ENCODE measurements around the gene C14orf132.
"Not testable (repeated sequence)": the region's sequence is repeated elsewhere in the genome, so short reads cannot be mapped to it uniquely, and the experiment has no call there.

Gene C14orf132

DNA sequence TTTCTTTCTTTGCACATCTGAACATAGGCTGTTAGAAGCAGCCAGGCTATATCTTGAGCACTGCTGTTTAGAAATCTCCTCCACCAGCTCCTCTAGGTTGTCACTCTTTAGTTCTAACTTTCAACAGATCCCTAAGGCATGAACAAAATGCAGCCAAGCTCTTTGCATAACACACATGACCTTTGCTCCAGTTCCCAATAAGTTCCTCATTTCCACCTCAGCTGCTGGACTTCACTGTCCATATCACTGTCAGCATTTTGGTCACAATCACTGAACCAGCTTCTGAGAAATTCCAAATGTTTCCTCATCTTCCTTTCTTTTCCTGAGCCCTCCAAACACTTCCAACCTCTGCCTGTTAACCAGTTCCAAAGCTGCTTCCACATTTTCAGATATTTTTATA is 27.6 kb upstream of the C14orf132 start:
- no peak for TF ChIP-seq EZH2 (IDR thresholded peaks at IDR 0.05; ENCODE audit: borderline replicate concordance, low read depth, low read length, severe bottlenecking)
- TF ChIP-seq, protein P1, sequence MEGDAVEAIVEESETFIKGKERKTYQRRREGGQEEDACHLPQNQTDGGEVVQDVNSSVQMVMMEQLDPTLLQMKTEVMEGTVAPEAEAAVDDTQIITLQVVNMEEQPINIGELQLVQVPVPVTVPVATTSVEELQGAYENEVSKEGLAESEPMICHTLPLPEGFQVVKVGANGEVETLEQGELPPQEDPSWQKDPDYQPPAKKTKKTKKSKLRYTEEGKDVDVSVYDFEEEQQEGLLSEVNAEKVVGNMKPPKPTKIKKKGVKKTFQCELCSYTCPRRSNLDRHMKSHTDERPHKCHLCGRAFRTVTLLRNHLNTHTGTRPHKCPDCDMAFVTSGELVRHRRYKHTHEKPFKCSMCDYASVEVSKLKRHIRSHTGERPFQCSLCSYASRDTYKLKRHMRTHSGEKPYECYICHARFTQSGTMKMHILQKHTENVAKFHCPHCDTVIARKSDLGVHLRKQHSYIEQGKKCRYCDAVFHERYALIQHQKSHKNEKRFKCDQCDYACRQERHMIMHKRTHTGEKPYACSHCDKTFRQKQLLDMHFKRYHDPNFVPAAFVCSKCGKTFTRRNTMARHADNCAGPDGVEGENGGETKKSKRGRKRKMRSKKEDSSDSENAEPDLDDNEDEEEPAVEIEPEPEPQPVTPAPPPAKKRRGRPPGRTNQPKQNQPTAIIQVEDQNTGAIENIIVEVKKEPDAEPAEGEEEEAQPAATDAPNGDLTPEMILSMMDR (IDR thresholded peaks at IDR 0.05; ENCODE audit: borderline replicate concordance, extremely low read depth, low read length, poor library complexity, severe bottlenecking) = no peak
- Histone ChIP-seq H3K27me3 (ENCODE audit: insufficient read depth, low read length, poor library complexity) (no peaks in the 10 kb centered on the region), H3K4me2 (ENCODE audit: insufficient read depth, low read length) (no peak overlapping the region), H3K36me3 (ENCODE audit: insufficient read depth, low read length) (no peaks in the 10 kb centered on the region), H3K4me1 (ENCODE audit: insufficient read depth, low read length) (no peaks in the 10 kb centered on the region), H4K20me1 (ENCODE audit: insufficient read depth, low read length) (no peaks in the 10 kb centered on the region), H2AFZ (ENCODE audit: low read depth, low read length) (no peak overlapping the region), H3K79me2 (ENCODE audit: insufficient read depth, low read length) (no peaks in the 10 kb centered on the region), H3K9me3 (ENCODE audit: insufficient read depth, low read length, severe bottlenecking) (peaks cover 10% of the 10 kb centered on the region), H3K4me3 (ENCODE audit: low read depth in 1 of 2, low read length in 2 of 2) (no peak overlapping the region), H3K9ac (ENCODE audit: low read depth, low read length) (no peak overlapping the region), H3K27ac (ENCODE audit: low read length) (no peak overlapping the region)
- no peak for DNase-seq
- no peak for ATAC-seq (ENCODE audit: insufficient read depth, low read depth)

DNA sequence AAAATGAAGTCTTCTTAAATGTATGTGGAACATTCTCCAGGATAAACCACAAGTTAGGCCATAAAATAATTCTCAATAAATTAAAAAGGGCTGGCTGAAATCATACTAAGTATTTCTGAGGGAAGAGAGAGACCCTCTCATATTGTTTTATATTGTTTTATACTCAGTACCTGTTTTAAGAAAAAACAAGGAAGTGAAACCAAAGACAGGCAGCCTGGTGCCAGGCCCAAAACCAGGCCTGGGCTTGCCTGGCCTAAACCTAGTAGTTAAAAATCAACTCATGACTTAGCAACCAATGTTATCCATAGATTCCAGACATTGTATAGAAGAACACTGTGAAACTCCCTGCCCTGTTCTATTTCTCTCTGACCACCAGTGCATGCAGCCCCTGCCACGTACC is 26.4 kb upstream of the C14orf132 start:
- not testable (repeated sequence) for ATAC-seq (ENCODE audit: insufficient read depth, low read depth); H3K27me3 ChIP-seq (ENCODE audit: insufficient read depth, low read length, poor library complexity)

DNA sequence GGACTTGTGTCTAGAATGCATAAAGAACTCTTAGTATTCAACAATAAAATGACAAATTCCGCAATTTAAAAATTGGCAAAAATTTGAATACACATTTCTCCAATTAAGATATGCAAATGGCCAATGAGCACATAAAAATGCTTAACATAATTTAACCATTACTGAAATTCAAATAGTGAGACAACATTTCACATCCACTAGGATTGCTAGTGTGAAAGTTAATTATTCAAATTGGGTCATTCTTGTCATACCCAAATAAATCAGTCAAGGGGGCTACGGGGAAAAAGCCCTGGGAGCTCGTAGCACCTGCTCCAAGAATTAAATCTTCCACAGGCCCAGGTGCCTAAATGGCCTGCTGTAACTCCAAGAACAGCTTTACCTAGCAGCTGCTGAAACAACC is 25.0 kb upstream of the C14orf132 start:
- no peak for ATAC-seq (ENCODE audit: insufficient read depth, low read depth)
- Histone ChIP-seq H2AFZ (ENCODE audit: low read depth, low read length) (no peak overlapping the region), H3K79me2 (ENCODE audit: insufficient read depth, low read length) (no peaks in the 10 kb centered on the region), H3K27me3 (ENCODE audit: insufficient read depth, low read length, poor library complexity) (no peaks in the 10 kb centered on the region), H3K9ac (ENCODE audit: low read depth, low read length) (no peak overlapping the region), H3K9me3 (ENCODE audit: insufficient read depth, low read length, severe bottlenecking) (peaks cover 10% of the 10 kb centered on the region), H3K4me2 (ENCODE audit: insufficient read depth, low read length) (no peak overlapping the region), H3K27ac (ENCODE audit: low read length) (no peak overlapping the region), H3K4me3 (ENCODE audit: low read depth in 1 of 2, low read length in 2 of 2) (no peak overlapping the region), H3K4me1 (ENCODE audit: insufficient read depth, low read length) (no peaks in the 10 kb centered on the region), H4K20me1 (ENCODE audit: insufficient read depth, low read length) (no peaks in the 10 kb centered on the region), H3K36me3 (ENCODE audit: insufficient read depth, low read length) (no peaks in the 10 kb centered on the region)
- TF ChIP-seq, protein P1 (IDR thresholded peaks at IDR 0.05; ENCODE audit: borderline replicate concordance, extremely low read depth, low read length, poor library complexity, severe bottlenecking) = no peak
- TF ChIP-seq EZH2 (IDR thresholded peaks at IDR 0.05; ENCODE audit: borderline replicate concordance, low read depth, low read length, severe bottlenecking) = no peak
- DNase-seq = no peak

More for the DNA sequence above, 26.4 kb upstream of the C14orf132 start:
- H3K4me1 ChIP-seq (ENCODE audit: insufficient read depth, low read length); H3K4me2 ChIP-seq (ENCODE audit: insufficient read depth, low read length); H3K36me3 ChIP-seq (ENCODE audit: insufficient read depth, low read length); H4K20me1 ChIP-seq (ENCODE audit: insufficient read depth, low read length); H3K27ac ChIP-seq (ENCODE audit: low read length); H3K79me2 ChIP-seq (ENCODE audit: insufficient read depth, low read length); H3K9me3 ChIP-seq (ENCODE audit: insufficient read depth, low read length, severe bottlenecking); H3K4me3 ChIP-seq (ENCODE audit: low read depth in 1 of 2, low read length in 2 of 2); DNase-seq; H2AFZ ChIP-seq (ENCODE audit: low read depth, low read length); H3K9ac ChIP-seq (ENCODE audit: low read depth, low read length): not testable (repeated sequence)

DNA sequence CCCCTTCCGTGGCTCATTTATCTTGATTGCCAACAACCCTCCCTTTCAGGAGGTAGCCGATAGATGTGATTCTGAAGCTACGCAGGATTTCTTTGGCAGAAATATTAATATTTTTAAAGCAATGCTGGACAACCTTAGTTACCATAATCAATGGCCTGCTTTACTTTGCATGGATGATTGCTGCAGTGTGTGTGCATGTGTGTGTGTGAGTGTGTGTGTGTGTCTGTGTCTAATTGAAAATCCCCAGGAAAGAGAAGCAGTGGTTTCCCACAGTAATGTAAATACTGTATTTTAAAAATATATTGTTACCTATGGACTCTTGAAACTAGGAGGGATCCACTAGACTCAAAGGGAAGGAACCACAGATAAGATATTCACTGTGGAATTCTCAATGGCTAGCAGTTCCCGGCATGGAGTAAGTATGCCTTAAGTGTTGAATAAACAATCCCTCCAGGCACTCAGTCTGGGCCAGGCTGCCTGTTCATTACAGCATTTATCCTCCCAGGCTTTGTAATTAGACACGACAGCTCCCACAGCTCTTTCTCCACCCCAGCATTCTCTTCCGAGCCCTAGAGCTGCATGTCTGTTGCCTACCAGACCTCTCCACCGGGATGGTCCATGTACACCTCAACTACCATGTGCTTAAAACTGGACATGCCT is 22.5 kb upstream of the C14orf132 start:
- no peak overlapping the region for H3K27ac ChIP-seq (ENCODE audit: low read length)
- no peaks in the 10 kb centered on the region for H3K79me2 ChIP-seq (ENCODE audit: insufficient read depth, low read length)
- no peaks in the 10 kb centered on the region for H3K9me3 ChIP-seq (ENCODE audit: insufficient read depth, low read length, severe bottlenecking)
- H2AFZ ChIP-seq (ENCODE audit: low read depth, low read length) = no peak overlapping the region
- no peaks in the 10 kb centered on the region for H3K4me1 ChIP-seq (ENCODE audit: insufficient read depth, low read length)
- no peaks in the 10 kb centered on the region for H3K36me3 ChIP-seq (ENCODE audit: insufficient read depth, low read length)
- H3K9ac ChIP-seq (ENCODE audit: low read depth, low read length) = no peak overlapping the region
- no peaks in the 10 kb centered on the region for H4K20me1 ChIP-seq (ENCODE audit: insufficient read depth, low read length)
- H3K4me2 ChIP-seq (ENCODE audit: insufficient read depth, low read length) = no peak overlapping the region
- no peak for TF ChIP-seq EZH2 (IDR thresholded peaks at IDR 0.05; ENCODE audit: borderline replicate concordance, low read depth, low read length, severe bottlenecking)
- TF ChIP-seq, protein P1 (IDR thresholded peaks at IDR 0.05; ENCODE audit: borderline replicate concordance, extremely low read depth, low read length, poor library complexity, severe bottlenecking) = no peak
- H3K4me3 ChIP-seq (ENCODE audit: low read depth in 1 of 2, low read length in 2 of 2) = no peak overlapping the region
- DNase-seq (no peak), ATAC-seq (ENCODE audit: insufficient read depth, low read depth) (no peak)
- no peaks in the 10 kb centered on the region for H3K27me3 ChIP-seq (ENCODE audit: insufficient read depth, low read length, poor library complexity)
